NCI-H2227 treated with DMSO at 0.1 percent for 48 hours (cell line): ENCODE data around the gene CELF4.

Experiments
- DNase-seq: peaks from one replicate; lab custom pipeline; 2025; lab: John Stamatoyannopoulos, UW

CELF4 gene

GRCh38 chr18:37565101-37565976, at the start of gene CELF4:
Gene CELF4, minus strand, starts transcription at chr18:37565798.
- peak; percentile 89 for DNase-seq

- DNase-seq: no peak
Observed at GRCh38 chr18:37613253-37613565, 47.6 kb upstream of the CELF4 start.

- DNase-seq: no peak
Observed at GRCh38 chr18:37612524-37613252, 47.1 kb upstream of the CELF4 start.

GRCh38 chr18:37611614-37612279, 46.1 kb upstream of the CELF4 start:
- DNase-seq: no peak

- DNase-seq: no peak
Observed at GRCh38 chr18:37608876-37609275, 43.3 kb upstream of the CELF4 start.

GRCh38 chr18:37607281-37607680, 41.7 kb upstream of the CELF4 start:
- DNase-seq: no peak

GRCh38 chr18:37604032-37604431, 38.4 kb upstream of the CELF4 start:
- DNase-seq: no peak

- DNase-seq: no peak
Observed at GRCh38 chr18:37598966-37599896, 33.6 kb upstream of the CELF4 start.

- DNase-seq: no peak
Observed at GRCh38 chr18:37598396-37598795, 32.8 kb upstream of the CELF4 start.

GRCh38 chr18:37590346-37590745, 24.7 kb upstream of the CELF4 start:
- no peak for DNase-seq

- DNase-seq: no peak
Observed at GRCh38 chr18:37588289-37588688, 22.7 kb upstream of the CELF4 start.

GRCh38 chr18:37586656-37587225, 21.1 kb upstream of the CELF4 start:
- no peak for DNase-seq

- no peak for DNase-seq
Observed at GRCh38 chr18:37584952-37585695, 19.5 kb upstream of the CELF4 start.

- no peak for DNase-seq
Observed at GRCh38 chr18:37584217-37584616, 18.6 kb upstream of the CELF4 start.

GRCh38 chr18:37582261-37582660, 16.7 kb upstream of the CELF4 start:
- no peak for DNase-seq

- DNase-seq: no peak
Observed at GRCh38 chr18:37578886-37579513, 13.4 kb upstream of the CELF4 start.

- DNase-seq: no peak
Observed at GRCh38 chr18:37578182-37578678, 12.6 kb upstream of the CELF4 start.

GRCh38 chr18:37577051-37577611, 11.5 kb upstream of the CELF4 start:
- no peak for DNase-seq

GRCh38 chr18:37575646-37576045, 10.0 kb upstream of the CELF4 start:
- DNase-seq: peak; percentile 92

GRCh38 chr18:37574113-37574512, 8.5 kb upstream of the CELF4 start:
- DNase-seq: no peak
